ENCODE results near the gene HECA.
"Not testable (repeated sequence)": the region's sequence is repeated elsewhere in the genome, so short reads cannot be mapped to it uniquely, and the experiment has no call there.

HECA gene

DNA sequence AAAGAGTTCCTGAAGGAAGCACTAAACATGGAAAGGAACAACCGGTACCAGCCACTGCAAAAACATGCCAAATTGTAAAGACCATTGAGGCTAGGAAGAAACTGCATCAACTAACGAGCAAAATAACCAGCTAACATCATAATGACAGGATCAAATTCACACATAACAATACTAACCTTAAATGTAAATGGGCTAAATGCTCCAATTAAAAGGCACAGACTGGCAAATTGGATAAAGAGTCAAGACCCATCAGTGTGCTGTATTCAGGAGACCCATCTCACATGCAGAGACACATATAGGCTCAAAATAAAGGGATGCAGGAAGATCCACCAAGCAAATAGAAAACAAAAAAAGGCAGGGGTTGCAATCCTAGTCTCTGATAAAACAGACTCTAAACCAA, 77.6 kb downstream of the HECA start:
- not testable (repeated sequence) for DNase-seq

- peak; percentile 93 for DNase-seq
Observed at GRCh38 chr6:139219271-139219729, 84.4 kb downstream of the HECA start.

DNA sequence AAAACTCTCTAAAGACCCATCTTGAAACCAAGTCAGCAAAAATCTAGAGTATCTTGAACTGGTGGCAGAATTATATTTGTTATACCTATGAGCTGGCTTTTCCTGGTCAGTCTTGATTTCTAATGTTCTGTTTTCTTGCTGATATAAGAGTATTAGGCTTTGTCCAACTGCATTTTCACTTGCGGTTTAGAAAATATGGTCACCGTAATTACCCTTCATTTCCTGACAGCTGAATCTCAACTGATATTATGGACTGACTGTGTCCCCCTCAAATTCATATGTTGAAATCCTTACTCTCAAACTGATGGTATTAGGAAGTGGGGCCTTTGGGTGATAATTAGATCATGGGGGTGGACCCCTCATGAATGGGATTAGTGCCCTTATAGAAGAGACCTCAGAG, 84.9 kb downstream of the HECA start:
- DNase-seq = no peak

GRCh38 chr6:139228387-139228786, 93.5 kb downstream of the HECA start:
- peak; percentile 43 for DNase-seq
